A204.1 (cell line): Measurements from ENCODE around the gene DLX1.
"Not testable (repeated sequence)": the region's sequence is repeated elsewhere in the genome, so short reads cannot be mapped to it uniquely, and the experiment has no call there.

Experiments used
- FAIRE-seq: peaks from 2 replicates; lab custom pipeline; 2012; peaks lifted over from hg19 to GRCh38; lab: Jason Lieb, UNC

DLX1 gene

GRCh38 chr2:172085460-172086159, at the start of gene DLX1:
TSS of gene DLX1 (plus strand) at chr2:172085507. CDS start at chr2:172085678, 171 bp downstream.
- FAIRE-seq, result no peak

- FAIRE-seq, result no peak
Measured at GRCh38 chr2:172038121-172038520, 47.2 kb upstream of the DLX1 start.

GRCh38 chr2:172038604-172039003, 46.7 kb upstream of the DLX1 start:
- no peak for FAIRE-seq

- no peak for FAIRE-seq
Measured at GRCh38 chr2:172039011-172039704, 46.1 kb upstream of the DLX1 start.

GRCh38 chr2:172040311-172040710, 45.0 kb upstream of the DLX1 start:
- FAIRE-seq, result no peak

GRCh38 chr2:172046080-172046678, 39.1 kb upstream of the DLX1 start:
- FAIRE-seq, result no peak

GRCh38 chr2:172046866-172047565, 38.3 kb upstream of the DLX1 start:
- no peak for FAIRE-seq

- FAIRE-seq, result no peak
Measured at GRCh38 chr2:172047566-172048507, 37.5 kb upstream of the DLX1 start.

- FAIRE-seq, result peak; percentile 73
Measured at GRCh38 chr2:172048508-172049503, 36.5 kb upstream of the DLX1 start.

- FAIRE-seq, result no peak
Measured at GRCh38 chr2:172049567-172050120, 35.7 kb upstream of the DLX1 start.

- no peak for FAIRE-seq
Measured at GRCh38 chr2:172050479-172051125, 34.7 kb upstream of the DLX1 start.

GRCh38 chr2:172052000-172052983, 33.0 kb upstream of the DLX1 start:
- FAIRE-seq, result no peak

- FAIRE-seq, result no peak
Measured at GRCh38 chr2:172053486-172053885, 31.8 kb upstream of the DLX1 start.

GRCh38 chr2:172056293-172056692, 29.0 kb upstream of the DLX1 start:
- FAIRE-seq, result no peak

- no peak for FAIRE-seq
Measured at GRCh38 chr2:172058660-172059059, 26.6 kb upstream of the DLX1 start.

- FAIRE-seq, result not testable (repeated sequence)
Measured at GRCh38 chr2:172060118-172060517, 25.2 kb upstream of the DLX1 start.

GRCh38 chr2:172062402-172063004, 22.8 kb upstream of the DLX1 start:
- no peak for FAIRE-seq

- no peak for FAIRE-seq
Measured at GRCh38 chr2:172063446-172063845, 21.9 kb upstream of the DLX1 start.
